Measurements from ENCODE around the gene MAP3K2.

- TF ChIP-seq, protein P1, sequence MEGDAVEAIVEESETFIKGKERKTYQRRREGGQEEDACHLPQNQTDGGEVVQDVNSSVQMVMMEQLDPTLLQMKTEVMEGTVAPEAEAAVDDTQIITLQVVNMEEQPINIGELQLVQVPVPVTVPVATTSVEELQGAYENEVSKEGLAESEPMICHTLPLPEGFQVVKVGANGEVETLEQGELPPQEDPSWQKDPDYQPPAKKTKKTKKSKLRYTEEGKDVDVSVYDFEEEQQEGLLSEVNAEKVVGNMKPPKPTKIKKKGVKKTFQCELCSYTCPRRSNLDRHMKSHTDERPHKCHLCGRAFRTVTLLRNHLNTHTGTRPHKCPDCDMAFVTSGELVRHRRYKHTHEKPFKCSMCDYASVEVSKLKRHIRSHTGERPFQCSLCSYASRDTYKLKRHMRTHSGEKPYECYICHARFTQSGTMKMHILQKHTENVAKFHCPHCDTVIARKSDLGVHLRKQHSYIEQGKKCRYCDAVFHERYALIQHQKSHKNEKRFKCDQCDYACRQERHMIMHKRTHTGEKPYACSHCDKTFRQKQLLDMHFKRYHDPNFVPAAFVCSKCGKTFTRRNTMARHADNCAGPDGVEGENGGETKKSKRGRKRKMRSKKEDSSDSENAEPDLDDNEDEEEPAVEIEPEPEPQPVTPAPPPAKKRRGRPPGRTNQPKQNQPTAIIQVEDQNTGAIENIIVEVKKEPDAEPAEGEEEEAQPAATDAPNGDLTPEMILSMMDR (IDR thresholded peaks at IDR 0.05; ENCODE audit: low read depth, low read length, missing input control): no peak
- no peak for TF ChIP-seq REST (IDR thresholded peaks at IDR 0.05)
- TF ChIP-seq NR2F2 (IDR thresholded peaks at IDR 0.05): no peak
- TF ChIP-seq YY1 (IDR thresholded peaks at IDR 0.05): no peak
- TF ChIP-seq, protein P2, sequence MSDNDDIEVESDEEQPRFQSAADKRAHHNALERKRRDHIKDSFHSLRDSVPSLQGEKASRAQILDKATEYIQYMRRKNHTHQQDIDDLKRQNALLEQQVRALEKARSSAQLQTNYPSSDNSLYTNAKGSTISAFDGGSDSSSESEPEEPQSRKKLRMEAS (IDR thresholded peaks at IDR 0.05): no peak
- TF ChIP-seq, protein P3, sequence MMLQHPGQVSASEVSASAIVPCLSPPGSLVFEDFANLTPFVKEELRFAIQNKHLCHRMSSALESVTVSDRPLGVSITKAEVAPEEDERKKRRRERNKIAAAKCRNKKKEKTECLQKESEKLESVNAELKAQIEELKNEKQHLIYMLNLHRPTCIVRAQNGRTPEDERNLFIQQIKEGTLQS (IDR thresholded peaks at IDR 0.05): no peak
- TF ChIP-seq RAD21 (IDR thresholded peaks at IDR 0.05): no peak
Measured at GRCh38 chr2:127420039-127420864, 32.5 kb upstream of the MAP3K2 start.

Data from liver (tissue), 3 donors.